GM21423 (cell line): ENCODE measurements around the gene PEX10.

ENCODE experiments used
- ATAC-seq: cut with Tn5 transposase; IDR thresholded peaks from one replicate; pipeline ENCODE4 v1.9.1; 2021; ENCODE audit warnings: mild to moderate bottlenecking, moderate library complexity; ENCODE audit not compliant: unreplicated experiment

PEX10 gene

GRCh38 chr1:2405588-2406295, 6.6 kb downstream of the PEX10 start:
- ATAC-seq = no peak

- no peak for ATAC-seq
Observed at GRCh38 chr1:2404890-2405511, 7.4 kb downstream of the PEX10 start.

- ATAC-seq = no peak
Observed at GRCh38 chr1:2404142-2404889, 8.0 kb downstream of the PEX10 start.

GRCh38 chr1:2403273-2403672, 9.1 kb downstream of the PEX10 start:
- no peak for ATAC-seq

GRCh38 chr1:2402420-2402819, 9.9 kb downstream of the PEX10 start:
- no peak for ATAC-seq

GRCh38 chr1:2400950-2401649, 11.3 kb downstream of the PEX10 start:
- no peak for ATAC-seq

GRCh38 chr1:2400576-2400909, 11.8 kb downstream of the PEX10 start:
- ATAC-seq = no peak

- ATAC-seq = no peak
Observed at GRCh38 chr1:2399890-2400575, 12.3 kb downstream of the PEX10 start.

GRCh38 chr1:2398871-2399270, 13.5 kb downstream of the PEX10 start:
- ATAC-seq = no peak

- no peak for ATAC-seq
Observed at GRCh38 chr1:2397007-2397679, 15.2 kb downstream of the PEX10 start.

- no peak for ATAC-seq
Observed at GRCh38 chr1:2396476-2396875, 15.9 kb downstream of the PEX10 start.

GRCh38 chr1:2396059-2396458, 16.3 kb downstream of the PEX10 start:
- ATAC-seq = no peak

- ATAC-seq = no peak
Observed at GRCh38 chr1:2395245-2395644, 17.1 kb downstream of the PEX10 start.

- ATAC-seq = no peak
Observed at GRCh38 chr1:2394761-2395160, 17.6 kb downstream of the PEX10 start.

GRCh38 chr1:2394220-2394619, 18.1 kb downstream of the PEX10 start:
- no peak for ATAC-seq

GRCh38 chr1:2393471-2393877, 18.9 kb downstream of the PEX10 start:
- no peak for ATAC-seq

- ATAC-seq = no peak
Observed at GRCh38 chr1:2392686-2393085, 19.7 kb downstream of the PEX10 start.

- peak; percentile 11 for ATAC-seq
Observed at GRCh38 chr1:2391931-2392509, 20.3 kb downstream of the PEX10 start.

- peak; percentile 90 for ATAC-seq
Observed at GRCh38 chr1:2391041-2391930, 21.1 kb downstream of the PEX10 start, which contains the start of the genes MORN1 and RER1. Gene MORN1 (minus strand): TSS chr1:2391554. CDS start chr1:2391533, 21 bp downstream. Gene RER1 (plus strand): TSS chr1:2391841. CDS start chr1:2395791, 3,950 bp downstream.
